Endothelial cell of hepatic sinusoid (primary cell): ENCODE measurements around the gene FAM13A.
"Not testable (repeated sequence)": the region's sequence is repeated elsewhere in the genome, so short reads cannot be mapped to it uniquely, and the experiment has no call there.

ENCODE experiments used
- in situ Hi-C: cut with HindIII; loops from 2 replicates; pipeline ENCODE4 v1.10.0; 2017; ENCODE audit warnings: low sequenced_read_pairs

FAM13A gene

GRCh38 chr4:88911246-88912212, 145.5 kb downstream of the FAM13A start:
- in situ Hi-C loops = no loop called here

GRCh38 chr4:88910101-88910500, 146.9 kb downstream of the FAM13A start:
- in situ Hi-C loops = no loop called here

GRCh38 chr4:88908521-88908920, 148.5 kb downstream of the FAM13A start:
- in situ Hi-C loops = no loop called here

- in situ Hi-C loops = no loop called here
Measured at GRCh38 chr4:88908003-88908402, 149.0 kb downstream of the FAM13A start.

- in situ Hi-C loops = no loop called here
Measured at GRCh38 chr4:88907478-88907877, 149.5 kb downstream of the FAM13A start.

- in situ Hi-C loops = not testable (repeated sequence)
Measured at GRCh38 chr4:88904240-88904639, 152.7 kb downstream of the FAM13A start.

GRCh38 chr4:88900432-88900831, 156.6 kb downstream of the FAM13A start:
- in situ Hi-C loops = no loop called here

- in situ Hi-C loops = no loop called here
Measured at GRCh38 chr4:88897752-88898151, 159.2 kb downstream of the FAM13A start.

- in situ Hi-C loops = no loop called here
Measured at GRCh38 chr4:88897180-88897579, 159.8 kb downstream of the FAM13A start.

- in situ Hi-C loops = no loop called here
Measured at GRCh38 chr4:88893961-88894360, 163.0 kb downstream of the FAM13A start.

GRCh38 chr4:88892646-88893045, 164.3 kb downstream of the FAM13A start:
- in situ Hi-C loops = no loop called here

GRCh38 chr4:88891636-88892035, 165.3 kb downstream of the FAM13A start:
- in situ Hi-C loops = no loop called here

- in situ Hi-C loops = not testable (repeated sequence)
Measured at GRCh38 chr4:88887409-88887808, 169.6 kb downstream of the FAM13A start.

GRCh38 chr4:88881227-88881569, 175.8 kb downstream of the FAM13A start:
- in situ Hi-C loops = no loop called here

- in situ Hi-C loops = no loop called here
Measured at GRCh38 chr4:88880501-88881226, 176.3 kb downstream of the FAM13A start.

GRCh38 chr4:88879991-88880390, 177.0 kb downstream of the FAM13A start:
- in situ Hi-C loops = no loop called here

- in situ Hi-C loops = no loop called here
Measured at GRCh38 chr4:88878642-88879041, 178.3 kb downstream of the FAM13A start.

- in situ Hi-C loops = no loop called here
Measured at GRCh38 chr4:88870428-88870827, 186.6 kb downstream of the FAM13A start.

GRCh38 chr4:88868510-88868909, 188.5 kb downstream of the FAM13A start:
- in situ Hi-C loops = no loop called here

GRCh38 chr4:88866862-88867550, 190.0 kb downstream of the FAM13A start:
- in situ Hi-C loops = no loop called here

GRCh38 chr4:88865466-88865865, 191.5 kb downstream of the FAM13A start:
- in situ Hi-C loops = no loop called here
